ENCODE data around the gene MAN2B1.
"Not testable (repeated sequence)": the region's sequence is repeated elsewhere in the genome, so short reads cannot be mapped to it uniquely, and the experiment has no call there.

Gene MAN2B1

DNA sequence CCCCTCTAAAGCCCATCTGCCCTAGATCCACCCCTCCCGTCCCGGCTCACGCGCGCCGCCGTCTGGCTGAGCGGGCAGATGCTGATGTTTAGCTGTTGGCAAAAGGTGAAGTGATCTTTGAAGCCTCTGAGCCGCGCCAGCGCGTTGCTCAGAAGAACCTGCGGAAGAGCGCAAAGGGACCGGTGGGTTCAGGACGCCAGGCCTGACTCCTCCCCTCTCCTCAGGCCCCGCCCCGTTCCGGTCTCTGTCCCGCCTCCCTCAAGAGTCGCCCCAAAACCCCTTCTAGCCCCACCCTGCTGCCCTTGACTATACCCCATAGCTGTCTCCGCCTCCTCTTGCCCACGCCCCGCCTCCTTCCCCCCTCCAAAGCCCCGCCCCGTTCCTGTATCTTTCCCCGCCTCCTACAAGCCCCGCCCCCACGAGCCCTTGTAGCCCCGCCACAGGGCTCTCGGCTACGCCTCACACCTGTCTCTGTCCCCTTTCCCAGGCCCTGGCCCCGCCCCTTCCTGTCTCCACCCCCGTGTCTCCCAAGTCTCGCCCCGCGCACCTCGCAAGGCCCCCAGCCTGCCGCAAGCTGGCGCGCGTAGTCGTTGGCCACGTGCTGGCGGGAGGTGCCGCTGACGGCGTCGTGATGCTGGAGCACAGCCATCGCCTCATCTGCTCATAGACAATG lies 9.5 kb downstream of the MAN2B1 start:
- DNase-seq: peak; percentile 59

DNA sequence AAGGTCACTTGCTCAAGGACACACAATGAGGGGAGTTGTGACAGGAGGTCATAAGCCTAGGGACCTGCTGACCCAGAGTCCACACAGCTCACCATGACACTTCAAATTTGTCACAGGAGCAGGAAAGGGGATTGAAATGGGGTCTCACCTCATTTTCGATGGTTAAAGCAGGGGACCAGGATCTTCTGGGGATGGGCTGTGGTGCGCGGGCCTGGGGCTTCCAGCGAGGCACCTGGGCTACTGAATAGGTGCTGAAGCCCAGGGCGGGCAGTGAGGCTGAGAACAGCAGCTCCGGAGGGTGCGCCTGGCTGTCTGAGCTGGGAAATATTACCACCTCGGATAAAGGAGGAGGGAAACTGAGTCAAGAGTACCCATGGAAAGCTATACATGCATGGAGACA lies 11.0 kb downstream of the MAN2B1 start:
- no peak for DNase-seq

DNA sequence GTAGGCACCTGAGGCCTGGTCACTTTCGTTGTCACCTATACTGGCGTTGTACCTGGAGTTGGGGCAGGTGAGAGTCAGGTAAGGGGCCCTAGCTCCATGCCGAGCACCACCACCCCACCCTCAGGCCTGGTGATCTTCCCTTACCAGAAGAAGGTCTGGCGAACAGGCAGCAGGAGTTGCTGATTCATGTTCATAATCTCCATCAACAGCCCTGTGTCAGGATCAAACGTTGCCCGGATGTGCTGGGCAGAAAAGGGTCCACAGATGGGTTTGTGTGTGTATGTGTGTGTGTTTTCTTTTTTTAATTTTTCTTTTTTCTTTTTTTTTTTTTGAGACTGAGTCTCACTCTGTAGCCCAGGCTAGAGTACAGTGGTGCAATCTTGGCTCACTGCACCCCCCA lies 14.3 kb downstream of the MAN2B1 start:
- no peak for DNase-seq

DNA sequence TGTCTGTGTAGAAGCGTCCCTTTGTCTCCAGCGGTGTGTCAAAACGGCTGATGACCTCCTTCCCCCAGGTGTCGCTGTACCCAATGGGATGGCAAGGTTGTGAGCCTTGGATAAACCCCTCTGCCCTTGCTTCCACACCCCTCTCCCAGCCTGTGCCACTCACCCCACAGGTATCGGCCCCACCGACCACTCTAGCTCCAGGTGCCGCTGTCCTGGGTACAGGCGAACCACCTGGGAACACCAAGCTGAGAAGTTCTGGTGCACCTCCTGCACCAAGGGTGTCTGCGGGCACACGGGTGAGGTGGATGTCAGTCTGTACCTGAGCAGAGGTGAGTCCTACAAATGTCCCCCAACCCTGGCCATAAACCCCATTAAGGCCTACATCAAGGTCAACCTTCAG lies 16.6 kb downstream of the MAN2B1 start:
- DNase-seq: no peak

DNA sequence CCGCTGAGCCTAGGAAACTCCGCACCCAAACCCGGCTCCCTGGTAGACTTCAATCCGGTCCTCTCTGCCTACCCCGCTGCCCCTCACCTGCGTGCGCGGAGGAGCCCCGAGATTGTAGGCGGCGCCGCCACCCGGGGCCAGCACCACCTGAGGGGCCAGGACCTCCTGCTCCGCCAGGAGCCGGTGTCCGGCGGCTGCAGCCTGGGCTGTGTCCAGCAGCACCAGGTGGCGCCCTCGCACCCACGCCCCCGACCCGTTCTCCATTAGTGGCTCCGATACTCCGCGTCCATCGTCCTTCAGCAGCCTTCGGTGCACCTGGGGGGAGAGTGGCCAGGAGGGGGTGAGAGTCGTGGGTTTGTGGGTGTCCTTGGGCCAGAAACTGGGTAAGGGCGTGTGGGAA lies 18.5 kb downstream of the MAN2B1 start:
- DNase-seq: no peak

DNA sequence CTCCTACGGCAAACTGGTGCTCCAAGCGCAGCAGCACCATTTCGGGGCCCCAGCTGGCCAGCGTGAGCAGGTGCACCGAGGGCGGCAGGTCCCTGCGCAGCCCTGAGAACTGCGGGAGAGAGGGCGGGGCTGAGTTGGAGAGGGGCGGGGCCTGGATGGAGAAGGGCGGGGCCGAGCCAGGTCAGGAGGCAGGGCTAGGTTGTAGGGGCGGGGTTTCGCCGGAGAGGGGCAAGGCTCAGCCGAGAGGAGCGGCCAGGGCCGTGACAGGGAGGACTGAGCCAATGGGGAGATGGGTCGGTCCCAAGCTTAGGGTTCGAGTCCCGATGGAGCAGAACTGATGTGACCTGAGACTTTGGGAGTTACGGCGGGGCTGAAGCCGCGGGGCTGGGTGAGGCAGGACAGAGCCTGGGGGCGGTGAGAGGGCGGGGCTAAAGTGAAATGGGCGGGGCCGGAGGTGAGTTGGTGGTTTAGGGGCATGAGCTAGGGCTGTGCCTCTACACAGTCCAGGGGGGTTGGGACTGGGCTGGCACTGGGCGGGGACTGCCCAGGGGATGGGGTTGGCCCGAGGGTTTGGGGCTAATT lies 19.0 kb downstream of the MAN2B1 start:
- DNase-seq: peak; percentile 54

DNA sequence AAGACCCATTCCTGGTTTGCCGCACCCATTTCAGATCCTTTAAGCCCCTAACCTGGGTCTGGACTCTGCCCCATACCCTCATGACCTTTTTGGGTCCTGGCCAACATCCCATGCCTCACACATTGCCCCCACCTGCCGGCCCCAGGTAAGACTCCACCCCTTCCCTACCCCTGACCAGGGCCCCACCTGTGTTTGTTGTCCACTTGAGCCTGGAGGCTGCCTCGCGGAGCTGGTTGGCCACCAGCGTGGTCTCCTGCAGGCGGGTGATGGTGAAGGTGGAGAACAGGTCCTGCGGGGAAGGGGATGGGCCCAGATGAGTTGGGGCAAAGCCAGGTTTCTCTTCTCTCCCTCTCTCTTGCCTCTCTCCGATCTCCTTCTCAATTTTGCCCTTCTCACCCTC lies 19.5 kb downstream of the MAN2B1 start:
- DNase-seq: no peak

DNA sequence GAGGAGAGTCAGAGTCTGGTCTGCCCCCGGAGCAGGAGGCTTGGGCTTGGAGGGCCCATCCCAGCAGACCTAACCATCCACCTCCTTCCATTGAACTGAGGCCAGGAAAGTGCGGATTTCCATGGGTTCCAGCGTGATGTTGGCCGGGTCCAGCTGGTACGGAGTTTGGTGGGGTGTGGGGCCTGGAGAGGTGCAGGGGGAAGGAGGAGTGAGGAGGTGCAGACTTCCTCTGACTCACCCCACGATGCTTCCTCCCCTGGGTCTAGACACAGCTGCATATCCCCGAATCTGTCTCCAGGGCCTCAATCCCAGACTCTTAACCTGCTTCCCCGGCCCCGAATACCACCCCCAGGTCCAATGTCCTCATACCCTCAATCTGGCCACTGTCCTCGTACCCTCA lies 20.0 kb downstream of the MAN2B1 start:
- no peak for DNase-seq

DNA sequence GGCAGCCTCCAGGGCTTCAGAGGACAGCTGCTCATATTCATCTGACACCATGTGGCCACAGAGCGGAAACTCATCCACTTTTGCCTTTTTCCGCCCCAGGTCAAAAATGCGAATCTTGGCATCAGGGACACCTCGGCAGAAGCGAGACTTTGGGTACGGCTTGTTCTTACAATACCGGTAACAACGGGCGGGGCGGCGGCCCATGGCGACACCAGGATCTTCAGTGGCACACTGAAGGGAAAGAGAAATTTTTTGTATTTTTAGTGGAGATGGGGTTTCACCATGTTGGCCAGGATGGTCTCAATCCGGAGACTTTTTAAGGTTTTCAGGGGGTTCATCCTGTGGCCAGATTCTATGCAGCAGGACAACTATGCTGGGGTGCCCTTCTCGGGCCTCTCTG lies 22.8 kb downstream of the MAN2B1 start:
- not testable (repeated sequence) for DNase-seq

DNA sequence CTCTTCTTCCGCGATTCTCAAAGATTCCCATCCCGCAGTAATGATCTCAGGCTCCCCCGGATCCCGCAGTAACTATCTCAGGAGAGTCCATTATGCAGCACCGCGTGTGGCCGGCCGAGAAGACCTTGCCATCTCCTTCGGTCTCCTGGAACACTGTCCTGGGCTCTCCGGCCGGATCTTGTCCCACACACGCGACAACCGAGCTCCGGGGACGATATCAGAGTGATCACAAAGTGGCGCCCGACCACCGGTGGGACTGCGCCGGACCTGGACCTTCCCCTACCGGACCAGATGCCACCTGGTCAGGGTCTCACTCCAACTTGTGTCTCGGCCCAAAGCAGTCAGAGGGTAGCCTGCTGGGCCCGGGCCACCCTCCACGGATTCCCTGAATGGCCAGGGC lies 24.0 kb downstream of the MAN2B1 start:
- DNase-seq: no peak

DNA sequence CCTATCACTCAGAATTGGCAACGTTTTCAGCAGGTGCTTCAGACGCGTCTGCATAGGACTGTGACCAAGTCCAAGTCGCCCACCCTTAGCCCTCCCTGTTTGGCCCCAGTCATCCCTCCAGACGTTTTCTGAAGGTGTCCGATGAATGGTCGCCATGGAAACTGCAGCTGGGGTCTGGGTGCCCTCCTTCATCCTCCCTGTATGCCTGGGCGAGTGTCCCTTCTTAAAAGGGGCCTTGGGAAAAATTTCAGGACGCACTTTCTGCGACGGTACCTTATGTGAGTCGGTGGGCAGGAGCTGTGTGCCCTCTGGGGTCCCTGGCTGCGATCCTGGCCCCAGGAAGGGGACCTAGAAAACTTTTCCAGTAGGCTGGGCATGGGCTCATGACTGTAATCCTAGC lies 25.1 kb downstream of the MAN2B1 start:
- no peak for DNase-seq

DNA sequence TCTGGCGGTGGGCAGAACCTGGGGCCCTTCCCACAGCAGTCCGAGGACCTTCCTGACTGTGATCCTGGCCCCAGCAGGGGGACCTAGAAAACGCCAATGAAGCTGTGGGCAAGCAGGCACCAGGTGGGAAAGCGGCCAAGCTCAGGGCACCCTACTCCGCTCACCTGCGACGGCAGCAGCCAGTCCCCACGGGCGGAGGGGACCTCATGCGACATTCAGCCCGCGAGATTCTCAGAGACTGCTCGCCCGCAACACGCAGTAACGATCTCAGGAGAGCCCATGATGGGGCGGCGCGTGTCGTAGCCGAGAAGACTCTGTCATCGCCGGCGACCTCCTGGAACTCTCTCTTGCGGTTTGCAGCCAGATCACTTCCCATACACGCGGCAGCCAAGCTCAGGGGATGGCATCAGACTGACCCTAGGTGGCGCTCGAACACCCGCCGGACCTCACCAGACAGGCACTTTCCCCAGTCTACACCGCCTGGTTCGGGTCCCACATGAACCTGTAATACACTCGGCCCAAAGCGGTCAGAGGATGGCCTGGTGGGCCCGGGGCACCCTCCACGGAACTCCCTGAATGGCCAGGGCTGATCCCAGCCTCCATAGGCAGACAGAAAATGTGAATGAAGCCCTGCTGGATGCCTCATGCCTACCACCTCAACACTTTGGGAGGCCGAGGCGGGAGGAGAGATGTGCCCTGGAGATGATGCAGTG lies 26.5 kb downstream of the MAN2B1 start:
- peak; percentile 94 for DNase-seq

DNA sequence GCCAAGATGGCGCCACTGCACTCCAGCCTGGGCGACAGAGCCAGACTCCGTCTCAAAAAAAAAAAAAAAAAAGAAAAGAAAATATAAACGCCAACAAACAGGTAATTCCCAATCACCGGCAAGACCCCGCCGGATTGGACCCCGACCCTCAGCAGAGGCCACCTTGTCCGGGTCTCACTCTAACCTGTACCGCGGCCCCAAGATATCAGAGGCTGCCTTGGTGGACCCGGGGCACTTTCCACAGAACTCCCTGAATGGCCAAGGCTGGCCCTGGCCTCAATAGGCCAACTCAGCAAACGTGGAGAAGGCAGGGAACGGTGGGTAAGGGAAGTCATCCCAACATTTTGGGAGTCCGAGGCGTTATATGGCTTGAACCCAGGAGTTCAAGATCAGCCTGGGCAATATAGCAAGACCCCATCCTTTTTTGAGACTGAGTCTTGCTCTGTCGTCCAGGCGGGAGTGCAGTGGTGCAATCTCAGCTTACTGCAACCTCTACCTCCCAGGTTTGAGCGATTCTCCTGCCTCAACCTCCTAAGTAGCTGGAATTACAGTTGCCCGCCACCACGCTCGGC lies 27.8 kb downstream of the MAN2B1 start:
- DNase-seq: no peak

DNA sequence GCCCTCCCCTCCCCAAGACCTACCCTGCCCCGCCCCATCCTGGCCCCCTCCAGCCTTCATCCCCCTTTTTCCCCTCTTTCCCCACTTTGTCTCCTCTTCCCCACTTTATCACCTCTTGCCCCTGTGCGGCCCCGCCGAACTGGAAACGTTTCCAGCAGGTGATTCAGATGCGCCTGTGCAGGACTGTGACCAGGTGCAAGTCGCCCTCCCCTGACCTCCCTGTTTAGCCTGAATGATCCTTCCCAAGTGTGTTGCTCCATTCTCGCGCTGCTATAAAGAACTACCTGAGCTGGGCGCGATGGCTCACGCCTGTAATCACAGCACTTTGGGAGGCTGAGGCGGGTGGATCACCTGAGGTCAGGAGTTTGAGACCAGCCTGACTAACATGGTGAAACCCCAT lies 29.9 kb downstream of the MAN2B1 start:
- DNase-seq: no peak

DNA sequence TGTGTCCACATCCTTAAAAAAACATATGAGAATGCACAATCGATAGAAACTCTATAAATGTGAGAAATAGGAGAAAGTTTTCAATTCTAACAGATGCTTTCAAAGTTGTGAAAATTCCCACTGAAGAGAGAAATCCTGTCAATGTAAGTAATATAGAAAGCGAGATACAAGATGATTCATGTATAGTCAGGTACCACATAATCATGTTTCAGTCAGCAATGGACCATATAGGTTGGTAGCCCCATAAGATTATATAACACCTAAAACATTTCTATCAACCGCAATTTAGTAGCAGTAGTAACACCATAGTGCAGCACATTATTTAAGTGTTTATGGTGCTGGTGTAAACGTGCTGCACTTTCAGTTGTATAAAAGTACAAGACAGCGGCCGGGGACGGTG lies 37.3 kb downstream of the MAN2B1 start:
- no peak for DNase-seq

DNA sequence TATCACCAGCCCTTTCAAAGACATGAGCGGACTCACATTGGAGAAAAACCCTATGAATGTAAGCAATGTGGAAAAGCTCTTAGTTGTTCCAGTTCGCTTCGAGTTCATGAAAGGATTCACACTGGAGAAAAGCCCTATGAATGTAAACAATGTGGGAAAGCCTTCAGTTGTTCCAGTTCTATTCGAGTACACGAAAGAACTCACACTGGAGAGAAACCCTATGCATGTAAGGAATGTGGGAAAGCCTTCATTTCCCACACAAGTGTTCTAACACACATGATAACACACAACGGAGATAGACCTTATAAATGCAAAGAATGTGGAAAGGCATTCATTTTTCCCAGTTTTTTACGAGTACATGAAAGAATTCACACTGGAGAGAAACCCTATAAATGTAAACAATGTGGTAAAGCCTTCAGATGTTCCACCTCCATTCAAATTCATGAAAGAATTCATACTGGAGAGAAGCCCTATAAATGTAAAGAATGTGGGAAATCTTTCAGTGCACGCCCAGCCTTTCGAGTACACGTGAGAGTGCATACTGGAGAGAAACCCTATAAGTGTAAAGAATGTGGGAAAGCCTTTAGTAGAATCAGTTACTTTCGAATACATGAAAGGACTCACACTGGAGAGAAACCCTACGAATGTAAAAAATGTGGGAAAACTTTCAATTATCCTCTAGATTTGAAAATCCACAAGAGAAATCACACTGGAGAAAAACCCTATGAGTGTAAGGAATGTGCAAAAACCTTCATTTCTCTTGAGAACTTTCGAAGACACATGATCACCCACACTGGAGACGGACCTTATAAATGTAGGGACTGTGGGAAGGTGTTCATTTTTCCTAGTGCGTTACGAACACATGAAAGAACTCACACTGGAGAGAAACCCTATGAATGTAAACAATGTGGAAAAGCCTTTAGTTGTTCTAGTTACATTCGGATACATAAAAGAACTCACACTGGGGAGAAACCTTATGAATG lies 38.2 kb downstream of the MAN2B1 start:
- DNase-seq: no peak

DNA sequence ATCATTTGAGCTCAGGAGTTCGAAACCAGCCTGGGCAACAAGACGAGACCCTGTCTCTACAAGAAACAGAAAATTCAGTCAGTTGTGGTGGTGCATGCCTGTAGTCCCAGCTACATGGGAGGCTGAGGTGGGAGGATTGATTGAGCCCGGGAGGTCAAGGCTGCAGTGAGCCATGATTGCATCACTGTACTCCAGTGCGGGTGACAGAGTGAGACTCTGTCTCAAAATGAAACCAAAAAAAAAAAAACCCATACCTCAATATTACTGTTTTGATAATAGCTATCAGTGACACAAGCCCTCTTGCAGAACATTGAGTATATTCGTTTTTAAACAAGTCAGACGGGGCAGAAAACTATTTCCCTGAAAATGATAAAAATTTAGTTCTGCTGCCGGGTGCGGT lies 39.6 kb downstream of the MAN2B1 start:
- no peak for DNase-seq

DNA sequence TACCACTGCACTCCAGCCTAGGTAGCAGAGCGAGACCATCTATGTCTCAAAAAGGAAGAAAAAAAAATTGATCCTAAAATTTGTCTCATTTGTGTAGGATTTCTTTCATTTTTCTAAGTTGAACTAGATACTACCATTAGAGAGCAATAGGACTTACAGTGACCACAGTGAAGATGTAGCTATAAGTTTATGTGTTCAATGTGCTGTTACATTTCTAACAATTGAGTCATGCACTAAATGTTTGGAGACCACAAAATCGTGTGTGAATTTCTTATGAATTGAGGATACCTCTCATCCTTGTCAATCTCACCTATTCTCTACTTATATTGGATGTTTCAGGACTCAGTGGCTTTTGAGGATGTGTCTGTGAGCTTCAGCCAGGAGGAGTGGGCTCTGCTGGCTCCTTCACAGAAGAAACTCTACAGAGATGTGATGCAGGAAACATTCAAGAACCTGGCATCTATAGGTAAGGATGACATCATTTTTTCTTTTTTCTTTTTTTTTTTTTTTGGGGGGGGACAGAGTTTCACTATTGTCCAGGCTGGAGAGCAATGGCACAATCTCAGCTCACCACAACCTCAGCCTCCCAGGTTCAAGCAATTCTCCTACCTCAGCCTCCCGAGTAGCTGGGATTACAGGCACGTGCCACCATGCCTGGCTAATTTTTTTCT lies 43.0 kb downstream of the MAN2B1 start:
- DNase-seq: no peak

DNA sequence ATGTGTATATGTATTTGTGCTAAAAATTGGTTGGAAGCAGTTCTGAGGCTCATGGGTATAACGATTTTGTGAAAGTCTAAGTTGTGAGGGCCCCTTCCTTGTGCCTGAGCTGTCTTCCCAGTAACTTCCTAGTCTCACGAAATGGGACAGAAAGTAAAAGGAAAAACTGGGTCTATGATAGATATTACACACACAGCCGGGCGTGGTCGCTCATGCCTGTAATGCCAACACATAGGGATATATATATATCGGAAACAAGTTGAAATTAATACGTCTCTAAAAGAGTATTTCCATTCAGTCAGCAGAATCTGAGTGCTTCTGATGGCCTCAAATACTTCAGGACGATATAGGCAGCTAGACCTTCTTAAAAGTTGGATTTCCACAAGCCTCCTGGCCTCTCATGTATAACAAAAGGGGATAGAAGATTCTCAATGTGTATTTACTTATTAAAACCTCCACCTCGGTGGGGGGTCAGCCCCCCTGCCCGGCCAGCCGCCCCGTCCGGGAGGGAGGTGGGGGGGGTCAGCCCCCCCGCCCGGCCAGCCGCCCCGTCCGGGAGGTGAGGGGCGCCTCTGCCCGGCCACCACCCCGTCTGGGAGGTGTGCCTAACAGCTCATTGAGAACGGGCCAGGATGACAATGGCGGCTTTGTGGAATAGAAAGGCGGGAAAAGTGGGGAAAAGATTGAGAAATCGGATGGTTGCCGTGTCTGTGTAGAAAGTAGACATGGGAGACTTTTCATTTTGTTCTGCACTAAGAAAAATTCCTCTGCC lies 45.1 kb downstream of the MAN2B1 start:
- DNase-seq: not testable (repeated sequence)

DNA sequence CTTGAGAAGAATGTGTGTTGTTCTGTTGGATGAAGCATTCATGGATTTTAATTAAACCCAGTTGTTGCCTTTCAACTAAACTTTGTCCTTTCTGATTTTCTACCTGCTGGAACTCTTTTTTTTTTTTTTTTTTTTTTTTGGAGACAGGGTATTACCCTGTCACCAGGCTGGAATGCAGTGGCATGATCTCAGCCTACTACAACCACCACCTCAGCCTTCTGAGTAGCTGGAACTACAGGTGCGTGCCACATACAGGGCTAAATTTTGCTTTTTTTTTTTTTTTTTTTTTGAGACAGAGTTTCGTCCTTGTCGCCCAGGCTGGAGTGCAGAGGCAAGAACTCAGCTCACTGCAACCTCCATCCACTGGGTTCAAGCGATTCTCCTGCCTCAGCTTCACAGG lies 48.9 kb downstream of the MAN2B1 start:
- DNase-seq: no peak

DNA sequence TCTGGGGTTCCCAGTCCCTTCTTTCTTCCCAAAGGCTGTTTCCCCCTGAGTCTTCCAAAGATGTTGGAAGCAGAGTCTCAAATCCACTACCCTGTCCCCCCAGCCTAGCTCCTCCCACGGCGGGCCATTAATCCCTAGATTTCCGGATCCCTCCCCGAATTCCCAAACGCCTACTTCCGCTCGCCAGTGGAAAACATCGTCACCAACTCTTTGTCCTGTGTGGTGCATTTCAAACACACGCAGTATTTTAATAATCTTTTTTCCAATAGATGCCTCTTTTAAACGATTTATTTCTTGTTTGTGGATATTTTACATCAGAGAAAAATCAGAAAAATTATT lies 55.2 kb downstream of the MAN2B1 start:
- DNase-seq: no peak
